GM12878 (cell line): ENCODE results near the gene TBCCD1. TPM values are rescaled to one million over a fixed set of nuclear protein-coding genes. Genes with fewer than 3 reads are reported as not detected.
A peak's percentile ranks its signal among the peaks of the same experiment; 100 is the strongest.

ENCODE experiments used
- BCL11A ChIP-seq: IDR thresholded peaks from 2 replicates; pipeline ENCODE4 v1.6.1; 2011; ENCODE audit warnings: low read depth, low read length
- BHLHE40 ChIP-seq, 2 experiments: fragments of 450-650 bp in 1 of 2; IDR thresholded peaks; 2 replicates each; pipeline ENCODE4 v1.6.1; 2011 to 2017; ENCODE audit warnings: low read depth in 2 of 2, borderline replicate concordance in 1 of 2, improper control_type of control experiment in 1 of 2, low read length in 1 of 2, mild to moderate bottlenecking in 1 of 2
- CREM ChIP-seq: IDR thresholded peaks from 2 replicates; pipeline ENCODE4 v1.6.1; 2014; ENCODE audit warnings: antibody characterized with exemption, low read depth
- FOXM1 ChIP-seq: IDR thresholded peaks from 2 replicates; pipeline ENCODE4 v1.6.1; 2012; ENCODE audit warnings: low read depth, mild to moderate bottlenecking, inconsistent platforms, low read length, moderate library complexity
- MTA2 ChIP-seq: fragments of 450-650 bp; IDR thresholded peaks from 2 replicates; pipeline ENCODE4 v1.6.1; 2016; ENCODE audit warnings: low read depth, mild to moderate bottlenecking, moderate library complexity
- MYC ChIP-seq: IDR thresholded peaks from 2 replicates; pipeline ENCODE4 v1.6.1; 2011; ENCODE audit warnings: mild to moderate bottlenecking, low read length, moderate library complexity, inconsistent platforms; ENCODE audit not compliant: insufficient read depth, insufficient replicate concordance, insufficient read length, severe bottlenecking
- NFIC ChIP-seq: IDR thresholded peaks from 2 replicates; pipeline ENCODE4 v1.6.1; 2012; ENCODE audit warnings: low read depth, mild to moderate bottlenecking, inconsistent platforms, low read length, moderate library complexity
- NRF1 ChIP-seq: conservative IDR thresholded peaks from 2 replicates; pipeline ENCODE4 v1.6.1; 2011; ENCODE audit warnings: mild to moderate bottlenecking, low read depth, low read length, improper control_type of control experiment
- PAX8 ChIP-seq: fragments of 450-650 bp; IDR thresholded peaks from 2 replicates; pipeline ENCODE4 v1.6.1; 2017; ENCODE audit warnings: mild to moderate bottlenecking, moderate library complexity
- RAD21 ChIP-seq: IDR thresholded peaks from 2 replicates; pipeline ENCODE4 v1.6.1; 2011; ENCODE audit warnings: mild to moderate bottlenecking, low read depth, low read length, moderate library complexity; ENCODE audit not compliant: insufficient read depth
- RBBP5 ChIP-seq: fragments of 200-600 bp; sonication (generic); conservative IDR thresholded peaks from 2 replicates; pipeline ENCODE4 v1.6.1; 2016
- SKIL ChIP-seq: fragments of 450-650 bp; IDR thresholded peaks from 2 replicates; pipeline ENCODE4 v1.6.1; 2017; ENCODE audit warnings: mild to moderate bottlenecking, low read depth, inconsistent platforms; ENCODE audit not compliant: poor library complexity, severe bottlenecking
- SMARCA5 ChIP-seq: fragments of 450-650 bp; IDR thresholded peaks from 2 replicates; pipeline ENCODE4 v1.6.1; 2017; ENCODE audit warnings: mild to moderate bottlenecking
- SREBF2 ChIP-seq: IDR thresholded peaks from 2 replicates; pipeline ENCODE4 v1.6.1; 2012; ENCODE audit warnings: mild to moderate bottlenecking, low read length
- TBL1XR1 ChIP-seq: IDR thresholded peaks from 2 replicates; pipeline ENCODE4 v1.6.1; 2012; ENCODE audit warnings: low read depth, low read length, improper control_type of control experiment
- TCF3 ChIP-seq: IDR thresholded peaks from 2 replicates; pipeline ENCODE4 v1.6.1; 2012; ENCODE audit warnings: low read depth, mild to moderate bottlenecking, low read length, borderline replicate concordance; ENCODE audit not compliant: insufficient read depth
- USF2 ChIP-seq: IDR thresholded peaks from 2 replicates; pipeline ENCODE4 v1.6.1; 2011; ENCODE audit warnings: low read depth, low read length, improper control_type of control experiment, borderline replicate concordance
- polyA plus RNA-seq, 11 experiments: library from polyadenylated mRNA; depleted of rRNA in 4 of 11; unstranded in 6 of 11; stranded (reverse) in 5 of 11; fragments of >200 nt; fragmentation: Nextera tagmentation in 4 of 11; fragmentation: Illumina TruSeq in 1 of 11; extraction: Ambion mirVana in 4 of 11; extraction: Trizol in 1 of 11; gene quantifications; 1 replicate in 1 of 11; 2 replicates in 10 of 11; pipeline versions ENCODE4 v1.2.1 to v1.2.3, GENCODE V29; 2011 to 2016; ENCODE audit warnings: inconsistent platforms in 2 of 11, missing spikeins in 2 of 11, low read depth in 1 of 11
- total RNA-seq, 4 experiments: library from RNA; depleted of rRNA in 3 of 4; stranded (reverse); fragments of >200 nt in 3 of 4; fragmentation: Illumina TruSeq in 1 of 4; extraction: Trizol in 1 of 4; gene quantifications; 2 replicates each; pipeline versions ENCODE4 v1.2.1 to v1.2.3, GENCODE V29; 2013 to 2021
- TF ChIP-seq, protein P1 (sequence below): fragments of 450-650 bp; IDR thresholded peaks from 2 replicates; pipeline ENCODE4 v1.6.1; 2017; ENCODE audit warnings: antibody characterized with exemption, mild to moderate bottlenecking, moderate library complexity
- TF ChIP-seq, protein P2 (sequence below): IDR thresholded peaks from 2 replicates; pipeline ENCODE4 v1.6.1; 2012; ENCODE audit warnings: improper control_type of control experiment, low read depth, low read length; ENCODE audit not compliant: insufficient replicate concordance

The TBCCD1 gene
- total and polyA plus RNA-seq, 10 of the 15 experiments (the other 5 are each of a cell fraction or from before 2014, with no cell fraction given) = 6.9 to 23.4 (median 14.7) TPM

- TF ChIP-seq USF2 (no peak), BHLHE40 (IDR thresholded peaks at IDR 0.05; ENCODE audit: borderline replicate concordance in 1 of 2, low read depth in 2 of 2, low read length in 1 of 2) (peak; percentile 59 to 74; a peak in 2 of 4 replicates), TBL1XR1 (peak; percentile 45; the same call in 1 of the 2 replicates), PAX8 (no peak), MTA2 (peak; percentile 88), RAD21 (0 out of 2 replicates have a peak, but pooled peaks have one; percentile 12), NFIC (peak; percentile 87), SKIL (peak; percentile 95), CREM (peak; percentile 83; the same call in 1 of the 2 replicates), TCF3 (no peak), RBBP5 (no peak), SREBF2 (no peak), SMARCA5 (0 out of 2 replicates have a peak, but pooled peaks have one; percentile 23), MYC (no peak), FOXM1 (peak; percentile 92), NRF1 (no peak), BCL11A (peak; percentile 56; the same call in 1 of the 2 replicates)
- TF ChIP-seq, protein P1, sequence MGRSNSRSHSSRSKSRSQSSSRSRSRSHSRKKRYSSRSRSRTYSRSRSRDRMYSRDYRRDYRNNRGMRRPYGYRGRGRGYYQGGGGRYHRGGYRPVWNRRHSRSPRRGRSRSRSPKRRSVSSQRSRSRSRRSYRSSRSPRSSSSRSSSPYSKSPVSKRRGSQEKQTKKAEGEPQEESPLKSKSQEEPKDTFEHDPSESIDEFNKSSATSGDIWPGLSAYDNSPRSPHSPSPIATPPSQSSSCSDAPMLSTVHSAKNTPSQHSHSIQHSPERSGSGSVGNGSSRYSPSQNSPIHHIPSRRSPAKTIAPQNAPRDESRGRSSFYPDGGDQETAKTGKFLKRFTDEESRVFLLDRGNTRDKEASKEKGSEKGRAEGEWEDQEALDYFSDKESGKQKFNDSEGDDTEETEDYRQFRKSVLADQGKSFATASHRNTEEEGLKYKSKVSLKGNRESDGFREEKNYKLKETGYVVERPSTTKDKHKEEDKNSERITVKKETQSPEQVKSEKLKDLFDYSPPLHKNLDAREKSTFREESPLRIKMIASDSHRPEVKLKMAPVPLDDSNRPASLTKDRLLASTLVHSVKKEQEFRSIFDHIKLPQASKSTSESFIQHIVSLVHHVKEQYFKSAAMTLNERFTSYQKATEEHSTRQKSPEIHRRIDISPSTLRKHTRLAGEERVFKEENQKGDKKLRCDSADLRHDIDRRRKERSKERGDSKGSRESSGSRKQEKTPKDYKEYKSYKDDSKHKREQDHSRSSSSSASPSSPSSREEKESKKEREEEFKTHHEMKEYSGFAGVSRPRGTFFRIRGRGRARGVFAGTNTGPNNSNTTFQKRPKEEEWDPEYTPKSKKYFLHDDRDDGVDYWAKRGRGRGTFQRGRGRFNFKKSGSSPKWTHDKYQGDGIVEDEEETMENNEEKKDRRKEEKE = no peak
- TF ChIP-seq, protein P2, sequence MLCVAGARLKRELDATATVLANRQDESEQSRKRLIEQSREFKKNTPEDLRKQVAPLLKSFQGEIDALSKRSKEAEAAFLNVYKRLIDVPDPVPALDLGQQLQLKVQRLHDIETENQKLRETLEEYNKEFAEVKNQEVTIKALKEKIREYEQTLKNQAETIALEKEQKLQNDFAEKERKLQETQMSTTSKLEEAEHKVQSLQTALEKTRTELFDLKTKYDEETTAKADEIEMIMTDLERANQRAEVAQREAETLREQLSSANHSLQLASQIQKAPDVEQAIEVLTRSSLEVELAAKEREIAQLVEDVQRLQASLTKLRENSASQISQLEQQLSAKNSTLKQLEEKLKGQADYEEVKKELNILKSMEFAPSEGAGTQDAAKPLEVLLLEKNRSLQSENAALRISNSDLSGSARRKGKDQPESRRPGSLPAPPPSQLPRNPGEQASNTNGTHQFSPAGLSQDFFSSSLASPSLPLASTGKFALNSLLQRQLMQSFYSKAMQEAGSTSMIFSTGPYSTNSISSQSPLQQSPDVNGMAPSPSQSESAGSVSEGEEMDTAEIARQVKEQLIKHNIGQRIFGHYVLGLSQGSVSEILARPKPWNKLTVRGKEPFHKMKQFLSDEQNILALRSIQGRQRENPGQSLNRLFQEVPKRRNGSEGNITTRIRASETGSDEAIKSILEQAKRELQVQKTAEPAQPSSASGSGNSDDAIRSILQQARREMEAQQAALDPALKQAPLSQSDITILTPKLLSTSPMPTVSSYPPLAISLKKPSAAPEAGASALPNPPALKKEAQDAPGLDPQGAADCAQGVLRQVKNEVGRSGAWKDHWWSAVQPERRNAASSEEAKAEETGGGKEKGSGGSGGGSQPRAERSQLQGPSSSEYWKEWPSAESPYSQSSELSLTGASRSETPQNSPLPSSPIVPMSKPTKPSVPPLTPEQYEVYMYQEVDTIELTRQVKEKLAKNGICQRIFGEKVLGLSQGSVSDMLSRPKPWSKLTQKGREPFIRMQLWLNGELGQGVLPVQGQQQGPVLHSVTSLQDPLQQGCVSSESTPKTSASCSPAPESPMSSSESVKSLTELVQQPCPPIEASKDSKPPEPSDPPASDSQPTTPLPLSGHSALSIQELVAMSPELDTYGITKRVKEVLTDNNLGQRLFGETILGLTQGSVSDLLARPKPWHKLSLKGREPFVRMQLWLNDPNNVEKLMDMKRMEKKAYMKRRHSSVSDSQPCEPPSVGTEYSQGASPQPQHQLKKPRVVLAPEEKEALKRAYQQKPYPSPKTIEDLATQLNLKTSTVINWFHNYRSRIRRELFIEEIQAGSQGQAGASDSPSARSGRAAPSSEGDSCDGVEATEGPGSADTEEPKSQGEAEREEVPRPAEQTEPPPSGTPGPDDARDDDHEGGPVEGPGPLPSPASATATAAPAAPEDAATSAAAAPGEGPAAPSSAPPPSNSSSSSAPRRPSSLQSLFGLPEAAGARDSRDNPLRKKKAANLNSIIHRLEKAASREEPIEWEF = no peak
Observed at GRCh38 chr3:186534113-186534669, 32.9 kb downstream of the TBCCD1 start (continued).
